ENCODE data around the gene NHERF2. TPM values are rescaled to one million over a fixed set of nuclear protein-coding genes. Genes with fewer than 3 reads are reported as not detected.

The NHERF2 gene
- total and polyA plus RNA-seq, 2 experiments from 2014 or later: 12.0 to 16.5 TPM

DNA sequence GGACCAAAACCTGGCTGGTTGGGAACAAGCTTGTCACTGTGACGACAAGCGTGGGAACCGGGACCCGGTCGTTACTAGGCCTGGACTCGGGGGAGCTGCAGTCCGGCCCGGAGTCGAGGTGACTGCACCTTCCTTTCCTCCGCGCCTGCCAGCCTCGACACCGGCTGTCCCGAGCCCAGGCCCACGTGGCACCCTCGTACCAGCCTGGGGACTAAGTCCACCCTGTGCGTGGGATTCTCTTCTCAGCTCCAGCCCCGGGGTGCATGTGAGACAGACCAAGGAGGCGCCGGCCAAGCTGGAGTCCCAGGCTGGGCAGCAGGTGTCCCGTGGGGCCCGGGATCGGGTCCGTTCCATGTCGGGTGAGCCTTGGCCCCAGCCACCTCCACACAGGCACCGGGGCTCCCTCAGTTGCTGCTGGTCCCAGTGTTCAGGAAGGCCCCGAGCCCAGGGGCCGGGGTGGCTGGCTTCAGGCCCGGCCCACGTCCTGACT is 52.7 kb downstream of the NHERF2 start:
- Mint-ChIP-seq H3K4me3 (no peak overlapping the region), H3K27ac (no peak overlapping the region), H3K4me1 (no peaks in the 10 kb centered on the region), H3K36me3 (ENCODE audit: low read depth) (peaks cover 10% of the 10 kb centered on the region), H3K27me3 (ENCODE audit: insufficient read depth, low read depth, poor library complexity) (peaks cover 4% of the 10 kb centered on the region), H3K9me3 (no peaks in the 10 kb centered on the region)
- Histone ChIP-seq H4K20me1 (replicated peaks; ENCODE audit: insufficient read depth) (no peaks in the 10 kb centered on the region), H3K79me2 (replicated peaks; ENCODE audit: insufficient read depth) (no peaks in the 10 kb centered on the region), H3K27me3 (ENCODE audit: insufficient read depth) (no peaks in the 10 kb centered on the region), H3F3A (replicated peaks; ENCODE audit: low read depth) (no peaks in the 10 kb centered on the region), H3K4me1 (ENCODE audit: insufficient read depth) (no peaks in the 10 kb centered on the region), H3K4me2 (no peak overlapping the region), H3K36me3 (ENCODE audit: insufficient read depth) (no peaks in the 10 kb centered on the region), H3K9me2 (ENCODE audit: insufficient read depth) (no peaks in the 10 kb centered on the region), H2AFZ (no peak overlapping the region), H3K4me3 (no peak overlapping the region), H3K27ac (ENCODE audit: low read depth) (no peak overlapping the region)
- ATAC-seq (no peak), DNase-seq (ENCODE audit: low spot score) (no peak)
- TF ChIP-seq, protein P1, sequence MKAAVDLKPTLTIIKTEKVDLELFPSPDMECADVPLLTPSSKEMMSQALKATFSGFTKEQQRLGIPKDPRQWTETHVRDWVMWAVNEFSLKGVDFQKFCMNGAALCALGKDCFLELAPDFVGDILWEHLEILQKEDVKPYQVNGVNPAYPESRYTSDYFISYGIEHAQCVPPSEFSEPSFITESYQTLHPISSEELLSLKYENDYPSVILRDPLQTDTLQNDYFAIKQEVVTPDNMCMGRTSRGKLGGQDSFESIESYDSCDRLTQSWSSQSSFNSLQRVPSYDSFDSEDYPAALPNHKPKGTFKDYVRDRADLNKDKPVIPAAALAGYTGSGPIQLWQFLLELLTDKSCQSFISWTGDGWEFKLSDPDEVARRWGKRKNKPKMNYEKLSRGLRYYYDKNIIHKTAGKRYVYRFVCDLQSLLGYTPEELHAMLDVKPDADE (IDR thresholded peaks at IDR 0.05): no peak
- no peak for TF ChIP-seq JUNB (IDR thresholded peaks at IDR 0.05; ENCODE audit: unreplicated experiment)
- TF ChIP-seq CREB1 (CRISPR knock-in tag; IDR thresholded peaks at IDR 0.05; ENCODE audit: low read depth): no peak
- TF ChIP-seq, protein P2, sequence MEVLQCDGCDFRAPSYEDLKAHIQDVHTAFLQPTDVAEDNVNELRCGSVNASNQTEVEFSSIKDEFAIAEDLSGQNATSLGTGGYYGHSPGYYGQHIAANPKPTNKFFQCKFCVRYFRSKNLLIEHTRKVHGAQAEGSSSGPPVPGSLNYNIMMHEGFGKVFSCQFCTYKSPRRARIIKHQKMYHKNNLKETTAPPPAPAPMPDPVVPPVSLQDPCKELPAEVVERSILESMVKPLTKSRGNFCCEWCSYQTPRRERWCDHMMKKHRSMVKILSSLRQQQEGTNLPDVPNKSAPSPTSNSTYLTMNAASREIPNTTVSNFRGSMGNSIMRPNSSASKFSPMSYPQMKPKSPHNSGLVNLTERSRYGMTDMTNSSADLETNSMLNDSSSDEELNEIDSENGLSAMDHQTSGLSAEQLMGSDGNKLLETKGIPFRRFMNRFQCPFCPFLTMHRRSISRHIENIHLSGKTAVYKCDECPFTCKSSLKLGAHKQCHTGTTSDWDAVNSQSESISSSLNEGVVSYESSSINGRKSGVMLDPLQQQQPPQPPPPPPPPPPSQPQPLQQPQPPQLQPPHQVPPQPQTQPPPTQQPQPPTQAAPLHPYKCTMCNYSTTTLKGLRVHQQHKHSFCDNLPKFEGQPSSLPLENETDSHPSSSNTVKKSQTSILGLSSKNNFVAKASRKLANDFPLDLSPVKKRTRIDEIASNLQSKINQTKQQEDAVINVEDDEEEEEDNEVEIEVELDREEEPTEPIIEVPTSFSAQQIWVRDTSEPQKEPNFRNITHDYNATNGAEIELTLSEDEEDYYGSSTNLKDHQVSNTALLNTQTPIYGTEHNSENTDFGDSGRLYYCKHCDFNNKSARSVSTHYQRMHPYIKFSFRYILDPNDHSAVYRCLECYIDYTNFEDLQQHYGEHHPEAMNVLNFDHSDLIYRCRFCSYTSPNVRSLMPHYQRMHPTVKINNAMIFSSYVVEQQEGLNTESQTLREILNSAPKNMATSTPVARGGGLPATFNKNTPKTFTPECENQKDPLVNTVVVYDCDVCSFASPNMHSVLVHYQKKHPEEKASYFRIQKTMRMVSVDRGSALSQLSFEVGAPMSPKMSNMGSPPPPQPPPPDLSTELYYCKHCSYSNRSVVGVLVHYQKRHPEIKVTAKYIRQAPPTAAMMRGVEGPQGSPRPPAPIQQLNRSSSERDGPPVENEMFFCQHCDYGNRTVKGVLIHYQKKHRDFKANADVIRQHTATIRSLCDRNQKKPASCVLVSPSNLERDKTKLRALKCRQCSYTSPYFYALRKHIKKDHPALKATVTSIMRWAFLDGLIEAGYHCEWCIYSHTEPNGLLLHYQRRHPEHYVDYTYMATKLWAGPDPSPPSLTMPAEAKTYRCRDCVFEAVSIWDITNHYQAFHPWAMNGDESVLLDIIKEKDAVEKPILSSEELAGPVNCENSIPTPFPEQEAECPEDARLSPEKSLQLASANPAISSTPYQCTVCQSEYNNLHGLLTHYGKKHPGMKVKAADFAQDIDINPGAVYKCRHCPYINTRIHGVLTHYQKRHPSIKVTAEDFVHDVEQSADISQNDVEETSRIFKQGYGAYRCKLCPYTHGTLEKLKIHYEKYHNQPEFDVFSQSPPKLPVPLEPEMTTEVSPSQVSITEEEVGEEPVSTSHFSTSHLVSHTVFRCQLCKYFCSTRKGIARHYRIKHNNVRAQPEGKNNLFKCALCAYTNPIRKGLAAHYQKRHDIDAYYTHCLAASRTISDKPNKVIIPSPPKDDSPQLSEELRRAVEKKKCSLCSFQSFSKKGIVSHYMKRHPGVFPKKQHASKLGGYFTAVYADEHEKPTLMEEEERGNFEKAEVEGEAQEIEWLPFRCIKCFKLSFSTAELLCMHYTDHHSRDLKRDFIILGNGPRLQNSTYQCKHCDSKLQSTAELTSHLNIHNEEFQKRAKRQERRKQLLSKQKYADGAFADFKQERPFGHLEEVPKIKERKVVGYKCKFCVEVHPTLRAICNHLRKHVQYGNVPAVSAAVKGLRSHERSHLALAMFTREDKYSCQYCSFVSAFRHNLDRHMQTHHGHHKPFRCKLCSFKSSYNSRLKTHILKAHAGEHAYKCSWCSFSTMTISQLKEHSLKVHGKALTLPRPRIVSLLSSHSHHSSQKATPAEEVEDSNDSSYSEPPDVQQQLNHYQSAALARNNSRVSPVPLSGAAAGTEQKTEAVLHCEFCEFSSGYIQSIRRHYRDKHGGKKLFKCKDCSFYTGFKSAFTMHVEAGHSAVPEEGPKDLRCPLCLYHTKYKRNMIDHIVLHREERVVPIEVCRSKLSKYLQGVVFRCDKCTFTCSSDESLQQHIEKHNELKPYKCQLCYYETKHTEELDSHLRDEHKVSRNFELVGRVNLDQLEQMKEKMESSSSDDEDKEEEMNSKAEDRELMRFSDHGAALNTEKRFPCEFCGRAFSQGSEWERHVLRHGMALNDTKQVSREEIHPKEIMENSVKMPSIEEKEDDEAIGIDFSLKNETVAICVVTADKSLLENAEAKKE (CRISPR knock-in tag; IDR thresholded peaks at IDR 0.05): no peak
- no peak for TF ChIP-seq EZH2phosphoT487 (IDR thresholded peaks at IDR 0.05; ENCODE audit: unreplicated experiment)
- TF ChIP-seq EZH2 (IDR thresholded peaks at IDR 0.05; ENCODE audit: low read depth, unreplicated experiment): no peak
- TF ChIP-seq ZNF331 (CRISPR knock-in tag; IDR thresholded peaks at IDR 0.05; ENCODE audit: low read depth): no peak
- TF ChIP-seq NANOG (IDR thresholded peaks at IDR 0.05; ENCODE audit: borderline replicate concordance): no peak
- no peak for TF ChIP-seq ZNF114 (CRISPR knock-in tag; IDR thresholded peaks at IDR 0.05)
- no peak for TF ChIP-seq POLR2AphosphoS5 (IDR thresholded peaks at IDR 0.05; ENCODE audit: low read depth)
- TF ChIP-seq, protein P3, sequence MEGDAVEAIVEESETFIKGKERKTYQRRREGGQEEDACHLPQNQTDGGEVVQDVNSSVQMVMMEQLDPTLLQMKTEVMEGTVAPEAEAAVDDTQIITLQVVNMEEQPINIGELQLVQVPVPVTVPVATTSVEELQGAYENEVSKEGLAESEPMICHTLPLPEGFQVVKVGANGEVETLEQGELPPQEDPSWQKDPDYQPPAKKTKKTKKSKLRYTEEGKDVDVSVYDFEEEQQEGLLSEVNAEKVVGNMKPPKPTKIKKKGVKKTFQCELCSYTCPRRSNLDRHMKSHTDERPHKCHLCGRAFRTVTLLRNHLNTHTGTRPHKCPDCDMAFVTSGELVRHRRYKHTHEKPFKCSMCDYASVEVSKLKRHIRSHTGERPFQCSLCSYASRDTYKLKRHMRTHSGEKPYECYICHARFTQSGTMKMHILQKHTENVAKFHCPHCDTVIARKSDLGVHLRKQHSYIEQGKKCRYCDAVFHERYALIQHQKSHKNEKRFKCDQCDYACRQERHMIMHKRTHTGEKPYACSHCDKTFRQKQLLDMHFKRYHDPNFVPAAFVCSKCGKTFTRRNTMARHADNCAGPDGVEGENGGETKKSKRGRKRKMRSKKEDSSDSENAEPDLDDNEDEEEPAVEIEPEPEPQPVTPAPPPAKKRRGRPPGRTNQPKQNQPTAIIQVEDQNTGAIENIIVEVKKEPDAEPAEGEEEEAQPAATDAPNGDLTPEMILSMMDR (conservative IDR thresholded peaks at IDR 0.05; ENCODE audit: low read depth in 2 of 2): no peak
- no peak for TF ChIP-seq STAT1 (IDR thresholded peaks at IDR 0.05; ENCODE audit: unreplicated experiment)
- TF ChIP-seq, protein P4, sequence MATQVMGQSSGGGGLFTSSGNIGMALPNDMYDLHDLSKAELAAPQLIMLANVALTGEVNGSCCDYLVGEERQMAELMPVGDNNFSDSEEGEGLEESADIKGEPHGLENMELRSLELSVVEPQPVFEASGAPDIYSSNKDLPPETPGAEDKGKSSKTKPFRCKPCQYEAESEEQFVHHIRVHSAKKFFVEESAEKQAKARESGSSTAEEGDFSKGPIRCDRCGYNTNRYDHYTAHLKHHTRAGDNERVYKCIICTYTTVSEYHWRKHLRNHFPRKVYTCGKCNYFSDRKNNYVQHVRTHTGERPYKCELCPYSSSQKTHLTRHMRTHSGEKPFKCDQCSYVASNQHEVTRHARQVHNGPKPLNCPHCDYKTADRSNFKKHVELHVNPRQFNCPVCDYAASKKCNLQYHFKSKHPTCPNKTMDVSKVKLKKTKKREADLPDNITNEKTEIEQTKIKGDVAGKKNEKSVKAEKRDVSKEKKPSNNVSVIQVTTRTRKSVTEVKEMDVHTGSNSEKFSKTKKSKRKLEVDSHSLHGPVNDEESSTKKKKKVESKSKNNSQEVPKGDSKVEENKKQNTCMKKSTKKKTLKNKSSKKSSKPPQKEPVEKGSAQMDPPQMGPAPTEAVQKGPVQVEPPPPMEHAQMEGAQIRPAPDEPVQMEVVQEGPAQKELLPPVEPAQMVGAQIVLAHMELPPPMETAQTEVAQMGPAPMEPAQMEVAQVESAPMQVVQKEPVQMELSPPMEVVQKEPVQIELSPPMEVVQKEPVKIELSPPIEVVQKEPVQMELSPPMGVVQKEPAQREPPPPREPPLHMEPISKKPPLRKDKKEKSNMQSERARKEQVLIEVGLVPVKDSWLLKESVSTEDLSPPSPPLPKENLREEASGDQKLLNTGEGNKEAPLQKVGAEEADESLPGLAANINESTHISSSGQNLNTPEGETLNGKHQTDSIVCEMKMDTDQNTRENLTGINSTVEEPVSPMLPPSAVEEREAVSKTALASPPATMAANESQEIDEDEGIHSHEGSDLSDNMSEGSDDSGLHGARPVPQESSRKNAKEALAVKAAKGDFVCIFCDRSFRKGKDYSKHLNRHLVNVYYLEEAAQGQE (IDR thresholded peaks at IDR 0.05; ENCODE audit: unreplicated experiment): no peak
